H1 (cell line): ENCODE data around the gene NPC1L1. TPM values are rescaled to one million over a fixed set of nuclear protein-coding genes. Genes with fewer than 3 reads are reported as not detected.

ENCODE experiments used
- POLR2A ChIP-seq, 2 experiments: IDR thresholded peaks; 1 replicate in 1 of 2; 2 replicates in 1 of 2; pipeline ENCODE4 v1.6.1; 2011; ENCODE audit warnings: low read depth in 2 of 2, low read length in 2 of 2, mild to moderate bottlenecking in 2 of 2; ENCODE audit errors: control extremely low read depth in 1 of 2
- POLR2AphosphoS5 ChIP-seq: IDR thresholded peaks from 2 replicates; pipeline ENCODE4 v1.6.1; 2011; ENCODE audit warnings: low read depth, low read length
- SAP30 ChIP-seq: fragments of 300-600 bp; sonication (generic); IDR thresholded peaks from 2 replicates; pipeline ENCODE4 v1.7.1; 2012; ENCODE audit warnings: low read length, moderate library complexity, mild to moderate bottlenecking, inconsistent platforms; ENCODE audit not compliant: insufficient read depth, insufficient replicate concordance
- SIN3A ChIP-seq, 2 experiments: IDR thresholded peaks in 1 of 2; conservative IDR thresholded peaks in 1 of 2; 2 replicates each; pipeline ENCODE4 v1.6.1; 2011 to 2012; ENCODE audit warnings: low read length in 2 of 2, improper control_type of control experiment in 1 of 2, low read depth in 1 of 2, mild to moderate bottlenecking in 1 of 2
- TAF7 ChIP-seq: optimal IDR thresholded peaks from 2 replicates; pipeline ENCODE3; 2011; ENCODE audit warnings: low read depth, mild to moderate bottlenecking, inconsistent platforms, low read length, moderate library complexity, borderline replicate concordance
- TBP ChIP-seq: IDR thresholded peaks from 2 replicates; pipeline ENCODE4 v1.6.1; 2011; ENCODE audit warnings: low read depth, low read length, improper control_type of control experiment
- polyA plus RNA-seq, 7 experiments: library from polyadenylated mRNA; depleted of rRNA in 3 of 7; stranded (reverse) in 5 of 7; unstranded in 2 of 7; fragments of >200 nt in 5 of 7; fragments of 200-250 nt in 2 of 7; gene quantifications; 1 replicate in 5 of 7; 2 replicates in 1 of 7; 4 replicates in 1 of 7; pipeline versions ENCODE4 v1.2.1 to v1.2.3, GENCODE V29; 2011 to 2013; ENCODE audit warnings: missing spikeins in 2 of 7, mixed read lengths in 2 of 7
- total RNA-seq: library from RNA; stranded (reverse); fragmentation: NEBNext Ultra II Directional; extraction: Animal tissue kit (Norgen Biotek cat#: 25700); gene quantifications from 2 replicates; pipeline ENCODE4 v1.2.1, GENCODE V29; 2021

The NPC1L1 gene
- total and polyA plus RNA-seq, 2 of the 8 experiments (the other 6 are each of a cell fraction or from before 2014, with no cell fraction given) = 0.06 to 0.21 TPM

GRCh38 chr7:44469461-44470134 lies 71.5 kb downstream of the NPC1L1 start (continued):
- TF ChIP-seq SAP30 = no peak
- TF ChIP-seq SIN3A (conservative IDR thresholded peaks at IDR 0.05 in 1 of 2, IDR thresholded peaks at IDR 0.05 in 1 of 2; ENCODE audit: low read depth in 1 of 2, low read length in 2 of 2) = no peak
- no peak for TF ChIP-seq TBP
- TF ChIP-seq POLR2AphosphoS5 = no peak
- no peak for TF ChIP-seq TAF7
- TF ChIP-seq POLR2A (IDR thresholded peaks at IDR 0.05; ENCODE audit: control extremely low read depth in 1 of 2, low read depth in 2 of 2, low read length in 2 of 2) = no peak
